Posterior cingulate gyrus (tissue), 11 donors: ENCODE results near the gene MFSD2A.
A peak's percentile ranks its signal among the peaks of the same experiment; 100 is the strongest.

Experiments used
- DNase-seq, 10 donors: peaks; one replicate each; pipeline versions ENCODE4 v3.0.0 to v3.0.0-alpha.2; 2020 to 2021; ENCODE audit warnings: mixed read lengths in 3 of 10
- intact Hi-C: fragments of 100-400 bp; cut with DNase I; formaldehyde crosslinking; loops from one replicate; pipeline ENCODE4 v1.15.1; 2023

The MFSD2A gene

DNA sequence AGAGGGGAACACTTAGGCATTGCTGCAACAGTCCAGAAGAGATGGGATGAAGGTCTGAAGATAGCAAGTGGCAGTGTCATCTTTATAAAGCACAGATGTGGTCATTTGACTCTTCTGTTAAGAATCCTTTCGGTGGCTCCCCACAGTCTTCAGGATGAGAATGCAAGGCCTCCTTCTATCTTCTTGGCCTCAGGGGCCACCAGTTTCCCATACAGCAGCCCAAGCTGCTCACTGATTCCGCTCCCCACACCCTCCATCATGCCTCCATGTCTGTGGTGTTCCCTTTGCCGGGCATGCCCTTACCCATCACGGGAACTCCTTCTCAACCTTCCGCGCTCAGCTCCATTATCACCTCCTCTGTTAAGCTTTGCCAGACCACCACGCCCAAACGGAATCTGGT, 16.1 kb upstream of the MFSD2A start:
- DNase-seq: peak in 1 of 10 donors; percentile 26
- intact Hi-C loops: no loop called here

DNA sequence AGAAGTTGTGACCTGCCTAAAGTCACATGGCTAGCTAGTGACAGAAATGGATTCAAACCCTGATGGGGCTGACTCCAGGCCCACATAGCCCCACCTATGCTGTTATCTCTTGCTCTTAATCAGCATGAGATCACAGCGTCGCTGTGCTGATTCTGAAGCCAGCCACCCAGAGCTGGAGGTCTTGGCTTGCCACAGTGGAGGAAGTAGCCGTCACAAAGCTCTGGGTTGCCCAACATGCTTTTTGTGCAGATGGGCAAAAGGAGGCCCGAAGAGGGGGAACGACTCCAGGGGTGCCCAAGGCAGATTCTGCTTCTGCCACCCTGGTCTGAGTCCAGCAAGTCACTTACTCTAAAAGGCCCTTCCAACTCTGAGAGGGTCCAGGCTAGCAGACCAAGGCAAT, 14.7 kb upstream of the MFSD2A start:
- intact Hi-C loops: no loop called here
- peak in 2 of 10 donors; percentile 14 to 45 for DNase-seq

DNA sequence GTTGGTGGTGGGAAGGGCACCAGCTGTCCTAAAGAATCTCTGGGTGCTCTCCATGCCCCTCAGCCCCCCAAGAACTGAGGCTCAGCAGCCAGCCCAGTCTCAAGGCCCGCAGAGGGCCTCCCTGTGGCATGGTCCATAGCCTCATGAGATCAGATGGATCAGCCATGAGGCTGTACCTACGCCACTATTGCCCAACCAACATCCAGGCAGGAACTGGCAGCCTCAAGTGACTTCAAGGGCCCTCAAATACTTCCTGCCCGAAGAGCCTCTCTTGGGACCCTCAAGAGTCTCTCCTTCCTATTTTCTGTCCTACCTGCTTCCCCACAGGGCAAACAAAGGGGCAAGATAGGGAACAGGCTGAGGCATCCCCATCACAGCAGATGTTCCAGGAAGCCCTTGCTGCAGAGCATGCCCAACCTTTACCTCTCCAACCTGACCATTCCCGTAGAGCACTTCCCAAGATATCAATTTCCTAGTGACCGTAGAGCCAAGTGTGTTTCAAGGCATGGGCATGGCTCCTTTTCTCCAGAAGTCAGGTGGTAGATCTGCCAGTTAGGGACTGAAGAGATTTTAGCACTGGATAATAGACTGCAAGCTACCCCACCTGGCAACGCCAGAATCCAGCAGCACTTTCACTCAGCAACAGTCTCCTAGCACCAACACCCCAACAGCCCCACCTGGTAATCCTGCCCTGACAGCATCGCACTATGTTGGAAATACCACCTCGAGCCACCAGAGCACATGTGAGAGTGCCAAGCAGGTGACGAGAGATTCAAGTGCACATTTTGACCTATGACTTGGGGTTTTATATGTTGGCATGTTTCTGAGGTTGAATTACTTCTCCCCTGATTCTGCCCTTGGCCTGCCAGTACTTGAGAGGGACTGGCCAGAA, 13.7 kb upstream of the MFSD2A start:
- intact Hi-C loops: no loop called here
- peak in 2 of 10 donors; percentile 5 to 35 for DNase-seq

DNA sequence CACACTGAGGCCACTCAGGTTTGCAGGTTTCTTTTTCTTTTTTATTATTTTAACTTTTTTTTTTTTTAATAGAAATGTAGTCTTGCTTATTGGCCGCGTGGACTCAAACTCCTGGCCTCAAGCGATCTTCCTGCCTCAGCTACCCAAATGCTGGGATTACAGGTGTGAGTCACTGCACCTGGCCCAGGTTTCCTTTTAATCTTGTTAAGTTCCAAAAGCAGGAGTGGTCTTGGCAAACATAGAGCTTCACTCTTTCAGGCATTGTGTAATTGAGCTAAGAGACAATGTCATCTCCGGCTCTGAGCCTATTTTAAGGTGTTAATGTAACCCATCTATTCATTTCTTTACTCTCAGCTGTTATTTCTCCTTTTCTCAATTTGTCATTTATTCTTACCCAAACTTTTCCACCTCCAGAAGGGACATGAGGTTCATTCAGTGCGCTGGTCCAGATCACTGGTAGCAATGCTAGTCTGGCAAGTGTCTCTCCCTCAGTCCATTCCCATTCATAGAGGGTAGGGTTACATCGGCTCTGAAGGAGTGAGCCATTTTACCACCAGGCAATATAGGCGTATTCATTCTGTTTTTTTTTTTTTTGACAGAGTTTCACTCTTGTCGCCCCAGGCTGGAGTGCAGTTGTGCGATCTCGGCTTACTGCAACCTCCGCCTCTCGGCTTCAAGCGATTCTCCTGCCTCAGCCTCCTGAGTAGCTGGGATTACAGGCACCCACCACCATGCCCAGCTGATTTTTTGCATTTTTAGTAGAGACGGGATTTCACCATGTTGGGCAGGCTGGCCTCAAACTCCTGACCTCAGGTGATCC, 11.3 kb upstream of the MFSD2A start:
- peak in 2 of 10 donors; percentile 3 to 11 for DNase-seq
- intact Hi-C loops: no loop called here

DNA sequence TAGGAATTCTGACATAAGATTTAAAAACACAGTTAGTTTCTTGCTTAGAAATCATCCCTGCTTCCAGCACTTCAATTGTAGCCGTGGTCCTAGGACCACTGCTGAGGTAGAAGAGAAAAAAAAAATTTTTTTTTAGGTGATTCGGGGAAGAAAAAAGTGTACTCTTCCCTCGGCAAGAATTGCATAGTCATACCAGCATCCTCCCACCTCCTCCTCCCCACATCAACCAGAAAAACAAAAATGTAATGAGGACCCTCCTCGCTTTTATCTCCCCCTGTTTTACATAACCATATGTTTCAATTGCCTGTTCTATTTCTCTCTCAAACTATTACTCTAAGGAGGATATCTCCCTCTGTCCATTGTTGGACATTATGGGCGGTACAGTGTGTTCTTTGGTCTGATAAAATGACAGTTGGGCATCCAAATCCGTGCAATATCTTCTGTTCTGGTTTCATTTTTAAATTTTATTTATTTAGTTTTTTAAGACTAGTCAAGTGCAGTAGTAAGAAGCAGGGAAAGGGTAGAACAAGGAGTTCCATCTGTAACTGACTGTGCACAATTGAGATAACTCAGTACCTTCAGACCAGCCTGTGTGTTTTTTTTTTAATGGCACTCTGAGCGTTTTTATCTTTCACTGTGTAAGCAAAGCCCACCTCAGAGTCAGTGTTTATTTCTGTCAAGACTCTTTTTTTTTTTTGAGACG, 10.4 kb upstream of the MFSD2A start:
- intact Hi-C loops: no loop called here
- DNase-seq: no peak

DNA sequence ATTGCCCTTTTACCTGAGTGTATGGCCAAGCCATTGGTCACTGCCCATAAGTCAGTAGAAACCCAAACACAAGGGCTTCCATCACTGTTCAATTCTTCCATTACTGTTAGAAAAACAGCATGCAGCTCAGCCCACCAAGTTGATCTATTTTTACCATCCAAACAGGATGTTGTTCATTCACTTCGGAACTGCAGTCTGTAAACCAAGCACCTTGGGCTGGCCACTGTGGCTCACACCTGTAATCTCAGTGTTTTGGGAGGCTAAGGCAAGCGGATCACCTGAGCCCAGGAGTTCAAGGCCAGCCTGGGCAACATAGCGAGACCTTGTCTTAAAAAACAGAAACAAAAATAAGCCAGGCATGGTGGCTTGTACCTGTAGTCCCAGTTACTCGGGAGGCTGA, 8.7 kb upstream of the MFSD2A start:
- DNase-seq: peak in 2 of 10 donors; percentile 1 to 32
- intact Hi-C loops: no loop called here

DNA sequence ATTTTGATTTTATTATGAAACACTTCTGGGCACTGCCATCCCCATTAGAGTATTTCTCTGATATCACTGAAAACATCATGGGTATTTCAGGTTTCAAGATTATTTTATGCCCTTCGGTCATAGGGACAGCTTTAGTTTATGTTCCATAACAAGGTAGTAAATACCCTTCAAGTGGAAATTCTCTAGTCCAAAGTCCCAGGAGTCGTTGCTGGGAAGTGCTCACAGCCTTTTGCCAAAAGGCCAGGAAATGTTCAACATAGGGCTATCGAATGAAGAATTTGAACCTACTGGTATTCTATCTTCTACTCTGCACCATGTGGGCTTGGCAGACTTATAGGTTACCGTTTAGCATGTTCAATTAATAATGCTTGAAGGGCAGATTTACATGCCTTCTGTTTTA, 7.7 kb upstream of the MFSD2A start:
- intact Hi-C loops: no loop called here
- no peak for DNase-seq

DNA sequence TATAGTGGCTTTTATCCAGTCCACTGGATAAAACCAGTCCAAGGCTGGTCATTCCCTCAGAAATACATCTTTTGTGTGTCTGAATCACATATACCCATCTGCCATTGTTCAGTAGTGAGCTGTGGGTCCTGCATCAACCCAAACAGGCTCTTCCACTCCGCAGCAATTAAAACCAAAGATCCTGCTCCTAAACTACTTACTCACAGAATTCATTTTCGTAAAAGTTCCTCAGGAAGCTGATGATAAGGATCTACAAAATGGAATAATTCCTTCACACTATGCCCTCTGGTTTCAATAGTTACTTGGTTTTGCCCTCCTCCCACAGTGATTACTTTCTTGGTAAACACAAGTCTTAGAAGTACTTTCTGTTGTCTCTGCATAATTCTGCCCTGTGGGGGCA, 5.1 kb upstream of the MFSD2A start:
- intact Hi-C loops: no loop called here
- DNase-seq: peak in 1 of 10 donors; percentile 3

DNA sequence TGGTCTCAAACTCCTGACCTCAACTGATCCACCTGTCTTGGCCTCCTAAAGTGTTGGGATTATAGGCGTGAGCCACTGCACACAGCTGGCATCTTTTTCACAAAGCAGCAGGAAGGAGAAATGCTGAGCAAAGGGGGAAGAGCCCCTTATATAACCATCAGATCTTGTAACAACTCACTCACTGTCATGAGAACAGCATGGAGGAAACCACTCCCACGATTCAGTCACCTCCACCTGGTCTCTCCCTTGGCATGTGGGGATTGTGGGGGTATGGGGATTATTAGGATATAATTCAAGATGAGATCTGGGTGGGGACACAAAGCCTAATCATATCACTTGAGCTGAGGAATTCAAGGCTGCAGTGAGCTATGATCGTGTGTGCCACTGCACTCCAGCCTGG, 3.0 kb upstream of the MFSD2A start:
- intact Hi-C loops: no loop called here
- peak in 1 of 10 donors; percentile 30 for DNase-seq

DNA sequence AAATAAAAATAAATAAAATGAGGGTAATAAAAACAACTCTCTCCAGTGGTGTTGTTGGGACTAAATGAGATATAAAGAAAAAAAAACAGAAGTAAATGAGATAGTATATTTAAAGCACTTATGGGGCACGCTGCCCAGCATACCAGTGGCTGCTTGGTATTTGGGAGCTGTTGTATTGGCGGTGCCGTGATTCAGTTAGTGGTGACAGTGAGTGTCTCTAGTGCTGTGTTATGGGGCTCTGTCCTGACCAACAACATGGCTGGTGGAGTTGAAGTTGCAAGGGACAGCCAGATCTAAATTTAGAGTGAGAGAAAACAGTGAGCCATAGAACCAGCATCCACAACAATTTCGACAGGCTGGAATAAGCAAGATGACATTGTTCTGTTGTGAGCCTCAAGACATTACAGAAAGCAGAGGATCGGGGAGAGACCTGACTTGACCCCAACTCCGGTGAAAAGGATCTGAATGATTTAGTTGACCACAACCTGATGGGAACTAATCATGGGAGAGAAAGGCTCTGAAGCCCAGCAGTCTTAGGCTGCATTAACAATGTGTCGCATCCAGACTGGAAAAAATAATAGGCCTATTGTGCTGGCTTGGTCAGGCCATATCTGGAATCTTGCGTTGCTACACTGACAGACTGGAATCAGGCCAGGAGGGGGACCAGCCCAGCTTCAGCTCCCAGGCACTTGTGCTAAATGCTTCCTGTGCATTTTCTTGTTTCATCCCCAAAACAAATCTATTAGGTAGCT, 2.4 kb upstream of the MFSD2A start:
- intact Hi-C loops: no loop called here
- DNase-seq: peak in 7 of 10 donors; percentile 36 to 88 (median 61)

DNA sequence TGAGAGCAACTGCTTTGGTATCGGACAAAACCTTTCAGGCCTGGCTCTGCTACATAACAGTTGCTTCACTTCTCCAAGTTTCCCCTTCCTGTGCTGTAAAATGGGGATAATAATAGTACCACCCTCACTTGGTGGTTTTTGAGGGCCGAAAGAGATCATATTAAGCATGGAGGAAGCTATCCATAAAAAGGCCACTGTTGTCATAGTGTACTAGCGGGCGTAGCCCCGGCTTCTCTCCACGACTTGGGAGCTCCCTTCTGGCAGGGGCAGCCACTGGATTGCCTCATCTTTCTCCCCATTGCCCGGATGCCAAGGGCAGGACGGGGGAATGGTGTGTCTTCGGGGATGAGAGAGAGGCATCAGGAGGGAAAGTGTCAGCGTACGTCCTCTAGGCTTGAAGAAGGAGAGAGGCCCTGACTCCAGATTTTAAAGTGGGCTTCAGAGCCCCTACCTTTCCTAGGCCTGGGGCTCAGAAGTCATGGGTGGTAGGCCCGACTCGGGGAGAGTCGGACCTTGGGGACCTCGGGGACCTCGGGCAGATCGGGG, 548 bp upstream of the MFSD2A start:
- no peak for DNase-seq
- intact Hi-C loops: no loop called here

DNA sequence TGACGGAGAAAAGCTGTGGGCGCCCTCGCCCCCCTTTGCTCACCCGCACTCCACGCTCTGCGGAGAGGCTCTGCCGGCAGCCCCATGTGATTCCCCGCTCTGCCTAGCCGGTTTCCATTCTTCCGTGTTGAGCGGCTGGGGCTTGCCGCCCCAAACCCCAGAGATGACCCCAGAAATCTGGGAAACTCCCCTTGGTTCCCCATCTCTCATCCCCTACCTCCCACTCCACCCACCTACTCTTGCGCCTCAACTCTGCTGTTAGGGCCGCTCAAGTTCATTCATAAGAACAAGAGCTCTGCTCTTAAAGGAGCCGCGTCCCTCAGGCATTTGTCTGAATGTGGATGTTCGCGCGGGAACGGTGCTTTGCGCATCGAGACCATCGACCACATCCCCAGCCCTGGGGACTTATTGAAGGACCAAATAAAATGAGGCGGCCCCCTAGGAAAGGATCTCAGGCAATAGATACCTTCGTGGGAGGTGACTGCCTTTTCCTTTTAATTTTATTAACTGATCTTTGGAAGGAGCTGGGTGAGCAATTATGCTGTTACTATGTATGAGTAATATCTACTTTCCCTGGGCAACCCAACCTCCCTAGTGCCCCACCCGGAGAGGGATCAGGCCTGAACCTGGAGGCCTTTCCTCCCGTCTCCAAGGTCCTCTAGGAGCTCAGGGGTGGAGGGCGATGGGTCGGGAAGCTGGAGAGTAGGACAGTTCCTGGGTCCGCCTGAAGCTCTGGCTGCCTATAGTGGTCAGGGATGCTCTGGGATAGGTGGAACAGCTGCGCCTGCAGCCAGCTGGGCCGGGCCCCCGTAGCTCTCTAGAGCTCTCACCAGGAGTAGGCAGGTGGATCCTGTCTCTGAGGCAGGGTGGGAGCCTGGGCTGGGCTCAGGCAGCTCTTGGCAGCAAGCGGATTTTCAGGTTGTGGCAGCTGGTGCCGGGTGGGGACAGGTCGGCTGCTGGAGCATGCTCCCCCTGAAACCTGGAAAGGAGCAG, 898 bp downstream of the MFSD2A start:
- intact Hi-C loops: loop anchor here (2.0 kb wide), 1 partner anchor 85 kb away; the partner anchor contains the start of gene CAP1
- DNase-seq: peak in 4 of 10 donors; percentile 26 to 85 (median 80)

DNA sequence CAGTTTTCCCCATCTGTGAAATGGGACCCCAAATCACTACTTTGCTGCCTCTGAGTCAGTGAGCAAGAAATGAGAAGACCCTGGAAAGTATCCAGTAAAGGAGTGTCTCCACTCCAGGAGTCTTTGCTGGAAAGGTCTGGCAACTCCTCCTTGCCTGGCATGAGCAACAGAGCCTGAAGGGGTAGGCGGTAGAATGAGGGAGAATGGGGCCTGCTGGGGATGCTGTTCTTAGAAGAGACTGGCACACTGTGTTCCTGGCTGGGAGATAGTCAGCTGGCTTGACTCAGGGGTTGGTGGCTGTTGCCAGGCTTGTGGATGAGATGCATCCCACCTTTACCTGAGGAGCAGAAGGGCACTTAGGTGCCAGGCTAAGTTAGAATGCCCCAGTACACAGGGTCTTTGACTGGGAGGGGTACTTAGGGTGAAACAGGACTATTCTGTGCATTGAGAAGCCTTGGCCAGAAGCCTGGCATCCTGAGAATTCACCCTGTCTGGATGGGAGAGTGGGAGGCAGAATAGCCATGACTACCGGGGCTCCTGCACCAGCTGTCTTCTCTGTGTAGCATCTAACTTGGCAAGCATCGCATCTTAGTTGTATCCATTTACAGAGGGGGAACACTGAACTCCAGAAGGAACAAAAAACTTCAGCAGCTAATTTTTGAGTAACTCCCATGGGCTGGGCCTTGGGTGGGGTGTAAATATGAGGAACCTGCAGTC, 2.5 kb downstream of the MFSD2A start:
- DNase-seq: peak in 9 of 10 donors; percentile 15 to 94 (median 71)
- intact Hi-C loops: loop anchor here (2.0 kb wide), 1 partner anchor 83 kb away; the partner anchor contains the start of gene CAP1

DNA sequence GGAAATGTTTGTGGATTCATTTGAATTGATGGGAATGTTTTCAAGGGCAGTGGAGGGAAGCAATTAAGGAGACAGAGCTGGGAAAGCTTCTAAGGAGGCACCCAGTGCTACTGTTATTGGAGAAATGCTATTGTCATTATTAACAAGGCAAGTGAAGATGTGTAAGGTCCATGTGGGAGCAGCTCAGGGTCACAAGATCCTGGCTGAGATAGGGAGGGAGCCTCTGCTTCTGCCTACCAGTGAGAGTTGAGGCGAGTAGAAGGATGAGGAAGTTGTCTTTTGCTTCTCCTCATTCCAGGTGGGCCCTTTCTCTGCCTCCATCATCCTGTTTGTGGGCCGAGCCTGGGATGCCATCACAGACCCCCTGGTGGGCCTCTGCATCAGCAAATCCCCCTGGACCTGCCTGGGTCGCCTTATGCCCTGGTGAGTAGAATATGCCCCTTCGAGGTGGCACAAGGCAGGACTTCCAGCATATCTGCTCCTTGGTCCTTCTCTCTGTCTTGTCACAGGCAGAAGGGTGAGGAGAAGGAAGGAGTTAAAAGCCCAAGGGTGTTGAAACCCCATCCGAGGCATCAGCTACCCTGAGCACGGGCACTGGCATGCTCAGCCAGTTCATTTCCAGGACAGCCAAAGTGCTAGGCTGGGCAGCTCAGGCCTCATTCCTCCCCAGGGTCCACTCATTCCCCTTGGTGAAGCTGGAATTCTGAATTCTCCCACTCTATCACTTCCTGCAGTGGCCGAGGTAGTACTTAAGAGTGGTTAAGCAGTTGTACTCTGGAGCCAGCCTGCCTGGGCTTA, 3.7 kb downstream of the MFSD2A start:
- intact Hi-C loops: no loop called here
- peak in 2 of 10 donors; percentile 23 to 59 for DNase-seq

DNA sequence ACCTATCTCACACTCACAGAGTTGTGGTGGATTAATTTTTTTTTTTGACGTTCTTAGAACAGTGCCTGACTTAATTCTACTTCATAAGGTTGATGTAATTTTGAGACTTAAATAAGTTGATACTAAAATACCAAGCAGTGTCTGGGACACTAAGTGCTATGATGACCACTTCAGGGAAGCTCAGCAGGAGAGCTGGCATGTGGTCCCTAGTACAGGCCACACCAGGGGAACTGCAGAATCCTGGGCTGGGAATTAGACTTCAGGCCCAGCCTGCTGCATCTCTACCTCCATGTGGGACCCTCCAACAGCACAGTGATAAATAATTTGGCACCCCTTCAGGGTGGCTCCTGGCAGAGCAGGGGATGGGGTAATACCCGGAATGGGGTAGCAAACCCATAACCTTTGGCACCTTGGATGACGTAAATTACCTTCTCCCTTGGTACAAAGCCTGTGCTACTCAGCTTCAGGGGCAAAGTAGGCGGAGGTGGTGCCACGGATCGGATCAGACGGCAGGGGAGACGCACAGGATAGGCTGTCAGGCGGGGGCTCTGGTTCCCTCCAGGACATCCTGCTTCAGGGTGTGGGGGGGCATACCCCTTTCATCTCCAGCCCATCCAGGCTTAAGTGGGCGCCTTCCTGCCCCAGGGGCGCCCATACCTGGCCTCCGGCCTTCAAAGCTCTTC, 4.8 kb downstream of the MFSD2A start:
- intact Hi-C loops: no loop called here
- DNase-seq: peak in 2 of 10 donors; percentile 14 to 32

DNA sequence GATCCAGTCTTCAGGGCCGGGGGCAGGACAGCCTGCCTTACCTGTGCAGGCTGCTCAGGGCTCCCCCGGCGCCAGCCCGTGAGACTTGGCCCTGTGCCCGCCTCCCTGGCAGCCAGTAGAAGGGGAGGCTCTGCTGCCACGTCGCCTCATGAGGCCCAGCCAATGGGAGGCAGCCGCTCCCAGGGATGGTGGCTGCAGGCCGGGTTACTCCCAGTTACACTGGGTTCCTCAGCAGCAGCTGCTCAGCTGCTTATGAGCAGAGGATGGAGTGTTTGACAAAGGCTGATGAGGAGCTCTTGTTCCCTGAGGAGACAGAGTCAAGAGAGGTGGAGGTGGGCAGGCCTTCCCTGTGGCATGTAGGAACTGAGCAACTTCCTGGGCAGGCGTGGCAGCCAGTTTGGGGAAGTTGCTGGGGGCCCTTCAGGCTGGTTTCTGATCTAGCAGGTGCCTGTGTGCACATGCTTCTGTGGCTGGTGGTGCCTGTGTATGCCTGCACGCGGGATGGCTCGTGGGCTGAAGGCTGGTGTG, 5.5 kb downstream of the MFSD2A start:
- intact Hi-C loops: no loop called here
- peak in 4 of 10 donors; percentile 26 to 89 (median 52) for DNase-seq
